NAMALWA (cell line): ENCODE measurements around the gene NUP133.
"Not testable (repeated sequence)": the region's sequence is repeated elsewhere in the genome, so short reads cannot be mapped to it uniquely, and the experiment has no call there.

Experiments used
- DNase-seq: peaks from one replicate; pipeline ENCODE4 v3.0.0-alpha.2; 2015; ENCODE audit warnings: low spot score

NUP133 gene

DNA sequence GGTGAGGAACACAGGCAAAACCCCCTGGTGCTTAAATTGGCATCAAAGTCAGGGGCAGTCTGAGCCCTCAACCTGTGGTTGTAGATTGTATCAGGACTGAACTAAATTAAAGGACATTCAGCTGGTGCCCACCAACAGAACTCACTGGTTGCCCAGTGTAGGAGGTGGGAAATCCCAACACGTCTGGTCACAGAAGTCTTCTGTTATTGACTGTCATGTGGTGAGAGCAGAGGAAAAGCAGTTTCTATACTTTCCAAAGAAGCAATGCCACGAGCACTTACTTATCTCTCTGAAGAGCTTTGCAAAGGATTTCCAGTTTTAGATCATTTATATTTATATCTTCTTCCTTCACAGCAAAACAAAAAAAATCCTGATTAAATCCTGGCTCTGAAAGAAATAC is 59.3 kb downstream of the NUP133 start:
- no peak for DNase-seq

DNA sequence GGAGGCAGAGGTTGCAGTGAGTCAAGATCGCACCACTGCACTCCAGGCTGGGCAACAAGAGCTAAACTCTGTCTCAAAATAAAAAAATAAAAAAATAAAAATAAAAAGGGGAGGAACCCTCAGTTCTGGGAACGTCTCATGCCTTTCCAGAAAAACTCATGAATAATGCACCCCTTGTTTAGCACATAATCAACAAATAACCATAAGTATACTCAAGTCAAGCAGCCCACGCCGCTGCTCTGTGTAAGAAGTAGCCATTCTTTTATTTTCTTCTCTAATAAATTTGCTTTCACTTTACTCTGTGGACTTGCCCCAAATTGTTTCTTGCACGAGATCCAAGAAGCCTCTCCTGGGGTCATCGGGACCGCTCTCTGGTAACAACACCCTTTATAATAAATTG is 59.8 kb downstream of the NUP133 start:
- DNase-seq = no peak

DNA sequence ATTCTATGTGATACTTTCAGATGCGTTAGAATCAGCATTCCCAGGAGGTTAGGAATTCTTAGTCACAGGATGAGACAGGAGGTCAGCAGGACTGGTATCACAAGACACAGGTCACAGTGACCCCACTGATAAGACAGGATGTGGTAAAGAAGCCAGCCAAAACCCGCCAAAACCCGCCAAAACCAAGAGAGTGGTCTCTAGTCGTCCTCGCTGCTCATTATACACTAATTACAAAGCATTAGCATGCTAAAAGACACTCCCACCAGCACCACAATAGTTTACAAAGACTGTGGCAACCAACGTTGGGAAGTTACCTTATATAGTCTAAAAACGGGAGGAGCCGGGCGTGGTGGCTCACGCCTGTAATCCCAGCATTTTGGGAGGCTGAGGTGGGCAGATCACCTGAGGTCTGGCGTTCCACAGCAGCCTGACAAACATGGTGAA is 60.3 kb downstream of the NUP133 start:
- DNase-seq = no peak

DNA sequence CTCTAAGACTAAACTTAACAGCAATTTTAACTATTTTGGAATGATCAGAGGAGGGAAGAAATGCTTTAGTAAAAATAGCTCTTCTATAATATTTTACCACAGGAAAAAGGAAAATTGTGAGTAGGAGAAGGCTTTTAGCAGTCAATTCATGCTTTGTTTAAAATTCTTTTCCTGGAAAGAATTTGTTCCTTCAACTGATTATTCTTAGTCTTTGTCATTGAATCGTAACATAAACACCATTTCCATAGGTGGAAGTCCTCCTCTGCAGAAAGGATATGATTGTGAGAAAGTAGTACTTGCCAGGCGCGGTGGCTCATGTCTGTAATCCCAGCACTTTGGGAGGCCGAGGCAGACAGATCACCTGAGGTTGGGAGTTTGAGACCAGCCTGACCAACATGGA is 62.3 kb downstream of the NUP133 start:
- no peak for DNase-seq

DNA sequence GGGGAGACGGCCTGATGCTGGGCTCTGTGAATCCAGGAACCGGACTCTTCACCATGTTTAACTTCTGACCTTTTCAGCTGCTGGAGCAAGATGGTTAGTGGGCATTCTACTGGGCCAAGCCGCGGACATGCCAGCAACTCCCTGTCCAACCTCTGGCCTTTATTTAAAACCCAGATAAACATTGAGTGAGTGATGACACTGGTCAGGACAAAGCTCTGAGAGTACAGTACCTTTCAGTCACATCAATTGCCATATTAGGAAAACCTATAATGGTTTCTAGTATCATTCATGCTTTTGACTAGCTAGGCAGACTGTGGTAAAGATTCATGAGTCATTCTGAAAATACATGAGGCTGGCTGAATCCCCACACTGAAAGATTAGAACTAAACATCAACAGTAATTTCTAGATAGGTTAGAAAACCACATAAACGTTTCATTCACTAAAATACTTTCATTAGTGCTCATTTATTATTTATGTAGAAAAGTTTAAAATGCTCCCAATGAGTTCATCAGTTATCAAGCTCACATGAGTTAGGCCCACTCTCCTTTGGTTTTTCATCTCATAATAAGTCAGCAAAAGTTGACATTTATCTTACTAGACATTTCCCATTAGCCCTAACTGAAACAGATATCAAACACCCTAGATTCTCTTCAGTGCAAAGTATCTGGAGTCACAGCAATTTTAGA is 67.1 kb downstream of the NUP133 start:
- DNase-seq = no peak

DNA sequence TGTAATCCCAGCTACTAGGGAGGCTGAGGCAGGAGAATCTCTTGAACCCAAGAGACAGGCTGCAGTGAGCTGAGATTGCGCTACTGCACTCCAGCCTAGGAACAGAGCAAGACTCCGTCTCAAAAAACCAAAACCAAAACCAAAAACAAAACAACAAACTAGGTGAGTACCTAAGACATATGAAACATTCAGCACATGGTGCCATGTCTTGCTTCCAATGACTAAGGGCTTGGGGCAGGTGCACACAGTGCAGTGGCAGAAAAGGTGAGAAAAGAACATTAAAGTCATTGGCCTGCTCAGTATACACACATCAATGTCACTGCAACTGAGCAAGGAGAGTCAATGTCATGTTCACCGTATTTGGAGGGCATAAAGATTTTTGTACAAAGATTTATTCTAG is 70.1 kb downstream of the NUP133 start:
- DNase-seq = no peak

DNA sequence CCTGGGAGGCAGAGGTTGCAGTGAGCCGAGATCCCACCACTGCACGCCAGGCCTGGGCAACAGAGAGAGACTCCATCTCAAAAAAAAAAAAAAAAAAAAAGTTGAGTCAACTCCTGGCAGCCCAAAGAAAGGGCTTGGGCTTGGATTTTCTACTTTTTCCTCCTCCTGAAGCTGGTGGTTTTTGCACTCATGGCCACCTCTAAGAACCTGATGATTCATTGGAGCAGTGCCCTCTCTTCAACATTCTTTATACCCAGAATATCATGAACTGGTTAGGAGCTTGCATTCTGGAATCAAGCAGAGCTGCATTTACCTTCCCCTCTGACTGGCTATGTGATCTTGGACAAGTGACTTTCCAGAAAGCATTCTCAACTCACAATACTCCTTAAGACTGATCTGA is 70.7 kb downstream of the NUP133 start:
- DNase-seq = no peak

DNA sequence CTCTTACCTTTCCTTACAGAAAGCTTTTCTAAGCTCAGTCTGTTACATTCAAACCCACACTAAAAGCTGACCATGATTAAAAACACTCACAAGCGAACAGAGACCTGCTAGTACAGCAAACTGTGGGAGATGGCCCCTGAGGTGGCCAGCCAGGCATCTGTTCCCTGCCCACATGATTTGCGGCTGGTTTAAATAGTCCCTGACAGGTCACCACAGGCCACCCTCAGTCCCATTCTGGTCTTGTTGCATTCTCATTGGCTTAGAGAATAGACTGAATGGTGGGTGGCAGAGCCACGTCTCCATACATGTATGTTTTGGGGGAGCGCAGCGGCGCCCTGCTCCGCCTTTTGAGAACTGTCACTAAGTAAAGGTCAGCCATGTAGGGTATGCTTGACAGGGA is 71.9 kb downstream of the NUP133 start:
- no peak for DNase-seq

DNA sequence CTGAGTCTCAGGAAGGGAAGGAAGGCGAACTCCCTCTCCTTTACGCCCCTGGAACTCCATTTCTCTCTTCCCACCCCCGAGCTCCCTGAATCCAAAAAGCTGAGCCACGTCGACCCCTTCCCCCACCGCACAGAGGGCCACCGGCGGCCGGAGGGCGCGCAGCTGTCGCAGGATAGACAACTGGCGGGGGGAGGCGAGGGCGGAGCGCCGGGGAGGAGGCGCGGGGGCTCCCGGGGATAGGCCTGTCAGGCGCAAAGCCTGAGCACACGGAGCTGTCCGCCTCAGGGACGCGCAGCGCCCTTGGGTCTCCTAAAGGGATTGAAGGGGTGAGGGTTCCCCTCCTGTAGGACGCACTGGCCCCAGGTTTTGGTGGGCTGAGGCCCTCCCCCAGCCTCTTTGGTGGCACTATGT is 73.5 kb downstream of the NUP133 start:
- no peak for DNase-seq

DNA sequence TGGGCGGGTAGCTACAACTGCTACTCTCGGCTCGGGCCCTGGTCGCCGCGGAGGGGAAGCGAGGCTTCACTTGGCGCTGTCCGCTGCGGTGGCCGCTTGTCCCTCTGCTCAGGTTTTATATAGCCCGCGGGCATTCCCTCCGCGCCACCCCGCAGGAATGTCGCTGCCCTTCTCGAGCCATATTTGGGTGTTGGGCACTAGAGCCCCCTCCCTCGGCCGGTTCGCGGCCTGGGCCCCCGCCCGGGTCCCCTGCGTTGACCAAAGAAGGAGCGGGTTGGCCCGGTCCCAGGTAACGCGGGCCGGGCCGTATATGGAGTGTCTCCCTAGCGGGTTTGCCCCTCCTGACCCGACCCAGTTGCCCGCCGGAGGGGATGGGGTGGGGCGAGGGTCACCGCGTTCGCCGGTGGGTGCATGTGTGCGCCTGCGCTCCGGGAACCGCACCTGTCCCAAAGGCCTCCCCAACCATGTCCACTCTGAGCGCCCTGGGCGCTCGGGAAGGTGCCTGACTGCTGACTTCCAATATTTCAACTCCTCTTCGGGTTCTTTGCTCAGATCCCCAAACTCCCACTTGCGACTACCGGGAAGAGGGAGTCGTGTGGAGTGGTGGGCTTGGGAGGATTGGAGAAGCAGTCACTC is 74.0 kb downstream of the NUP133 start, which contains the start of gene ACTA1:
Gene ACTA1, minus strand, starts transcription at position 90 of the 636 bp plus-strand sequence. CDS start 979 bp downstream, outside the sequence.
- DNase-seq = no peak

DNA sequence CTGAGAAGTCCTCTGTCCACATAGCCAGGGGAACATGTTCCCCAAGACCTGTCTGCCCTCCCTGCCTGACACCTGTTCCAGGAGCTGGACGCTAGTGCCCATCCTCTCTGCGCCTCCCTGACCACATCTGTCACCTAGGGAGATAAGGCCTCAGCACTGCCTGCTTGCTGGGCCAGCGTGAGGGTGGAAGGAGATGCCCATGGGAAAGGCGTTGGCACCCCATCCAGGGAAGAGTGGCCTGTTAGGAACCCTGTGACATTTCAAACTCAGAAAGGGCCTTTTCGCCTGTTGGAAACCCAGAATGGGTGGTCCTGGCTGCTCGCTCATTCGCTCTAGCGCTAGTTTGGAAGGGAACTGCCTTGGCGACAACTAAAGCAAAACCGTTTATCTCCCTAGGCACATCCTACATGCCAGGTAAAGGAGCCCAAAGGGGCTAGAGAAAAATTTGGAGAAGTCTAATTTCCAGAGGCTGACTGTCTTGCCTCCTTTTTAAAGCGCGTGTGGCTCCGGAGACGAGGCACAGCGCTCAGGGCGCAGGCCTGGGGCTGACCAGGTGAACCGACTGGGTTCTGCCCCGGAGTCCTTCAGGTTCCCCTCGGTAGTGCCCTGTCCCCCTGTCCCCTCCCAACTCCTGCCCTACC is 74.7 kb downstream of the NUP133 start:
- DNase-seq = no peak

DNA sequence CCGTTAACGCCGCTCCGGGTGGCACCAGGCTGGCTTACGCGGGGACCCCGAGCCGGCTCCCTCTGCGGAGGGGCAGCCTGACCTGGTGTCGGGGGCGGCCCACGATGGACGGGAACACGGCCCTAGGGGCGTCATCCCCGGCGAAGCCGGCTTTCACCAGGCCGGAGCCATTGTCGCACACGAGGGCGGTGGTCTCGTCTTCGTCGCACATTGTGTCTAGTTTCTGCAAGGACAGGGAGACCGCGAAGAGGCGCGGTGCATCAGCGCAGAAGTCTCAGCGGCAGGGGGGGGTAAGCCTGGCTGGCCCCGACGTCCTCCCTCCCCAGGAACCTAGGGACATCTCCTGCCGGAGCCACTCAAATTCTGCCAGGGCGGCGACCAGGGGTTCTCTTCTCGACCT is 75.2 kb downstream of the NUP133 start:
- no peak for DNase-seq

DNA sequence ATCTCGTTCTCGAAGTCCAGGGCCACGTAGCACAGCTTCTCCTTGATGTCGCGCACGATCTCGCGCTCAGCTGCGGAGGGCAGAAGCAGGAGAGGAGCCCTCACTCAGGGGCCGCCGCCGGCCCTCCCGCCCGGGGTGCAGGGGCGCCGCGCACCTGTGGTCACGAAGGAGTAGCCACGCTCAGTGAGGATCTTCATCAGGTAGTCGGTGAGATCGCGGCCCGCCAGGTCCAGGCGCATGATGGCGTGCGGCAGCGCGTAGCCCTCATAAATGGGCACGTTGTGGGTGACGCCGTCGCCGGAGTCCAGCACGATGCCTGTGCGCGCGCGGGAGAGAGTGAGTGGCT is 76.1 kb downstream of the NUP133 start:
- no peak for DNase-seq

DNA sequence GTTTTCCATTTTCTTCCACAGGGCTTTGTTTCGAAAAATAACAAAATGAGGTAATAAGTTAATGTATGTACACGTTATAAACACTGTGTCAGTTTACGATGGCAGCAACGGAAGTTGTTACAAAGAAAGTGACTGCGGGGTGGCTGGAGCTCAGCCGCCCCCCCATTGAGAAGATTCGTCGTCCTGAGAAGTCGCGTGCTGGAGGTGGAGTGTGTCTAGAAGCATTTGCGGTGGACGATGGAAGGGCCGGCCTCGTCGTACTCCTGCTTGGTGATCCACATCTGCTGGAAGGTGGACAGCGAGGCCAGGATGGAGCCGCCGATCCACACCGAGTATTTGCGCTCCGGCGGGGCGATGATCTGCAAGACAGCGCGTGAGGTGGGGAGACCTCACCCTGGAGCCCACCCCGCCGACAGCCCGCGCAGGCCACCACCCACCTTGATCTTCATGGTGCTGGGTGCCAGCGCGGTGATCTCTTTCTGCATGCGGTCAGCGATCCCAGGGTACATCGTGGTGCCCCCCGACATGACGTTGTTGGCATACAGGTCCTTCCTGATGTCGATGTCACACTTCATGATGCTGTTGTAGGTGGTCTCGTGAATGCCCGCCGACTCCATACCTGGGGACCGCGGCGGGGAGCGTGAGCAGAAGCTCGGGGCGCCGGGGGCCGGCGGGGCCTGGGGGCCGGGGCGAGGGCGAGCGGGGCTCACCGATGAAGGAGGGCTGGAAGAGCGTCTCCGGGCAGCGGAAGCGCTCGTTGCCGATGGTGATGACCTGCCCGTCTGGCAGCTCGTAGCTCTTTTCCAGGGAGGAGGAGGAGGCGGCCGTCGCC is 76.6 kb downstream of the NUP133 start:
- no peak for DNase-seq

DNA sequence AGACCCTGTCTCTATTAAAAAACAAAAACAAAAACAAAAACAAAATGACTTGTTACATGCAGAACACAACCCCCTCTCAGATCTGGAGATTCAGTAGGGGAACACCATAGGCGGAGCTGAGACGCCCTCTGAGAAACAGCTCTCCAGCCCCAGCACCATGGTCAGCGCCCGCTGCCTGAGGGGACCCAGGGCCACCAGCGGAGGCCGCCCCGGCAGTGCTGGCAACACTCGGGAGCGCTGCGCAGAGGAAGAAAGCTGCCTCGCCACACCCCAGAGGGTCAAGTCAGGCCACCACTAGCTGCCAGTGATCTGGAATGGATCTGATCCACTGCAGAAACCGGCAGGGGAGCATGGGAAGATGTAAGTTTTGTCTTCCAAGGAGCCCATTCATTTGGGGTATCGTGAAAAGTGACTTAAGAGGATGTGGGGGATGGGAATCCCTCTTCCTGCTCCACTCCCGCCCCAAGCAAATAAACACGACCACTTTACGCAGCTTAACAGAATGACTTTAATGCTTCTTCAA is 77.3 kb downstream of the NUP133 start:
- DNase-seq = no peak

DNA sequence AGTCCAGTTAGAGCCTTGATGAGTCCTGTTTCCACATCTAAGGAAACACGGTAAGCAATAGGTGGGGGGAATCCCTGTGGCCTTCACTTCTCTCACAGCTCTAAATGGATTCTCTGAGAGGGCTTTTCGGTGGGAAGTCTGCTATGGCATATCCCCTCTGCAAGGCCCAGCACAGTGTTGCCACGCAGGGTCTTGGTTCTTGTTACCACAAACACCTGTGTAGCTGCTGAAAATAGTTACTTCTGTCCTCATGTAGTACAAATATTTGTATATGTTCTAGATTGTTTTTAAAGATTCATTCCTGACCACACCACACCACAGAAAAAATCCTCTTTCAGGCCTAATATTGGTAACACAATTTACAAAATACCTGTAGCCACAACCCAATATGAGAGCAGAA is 79.9 kb downstream of the NUP133 start:
- DNase-seq = no peak

DNA sequence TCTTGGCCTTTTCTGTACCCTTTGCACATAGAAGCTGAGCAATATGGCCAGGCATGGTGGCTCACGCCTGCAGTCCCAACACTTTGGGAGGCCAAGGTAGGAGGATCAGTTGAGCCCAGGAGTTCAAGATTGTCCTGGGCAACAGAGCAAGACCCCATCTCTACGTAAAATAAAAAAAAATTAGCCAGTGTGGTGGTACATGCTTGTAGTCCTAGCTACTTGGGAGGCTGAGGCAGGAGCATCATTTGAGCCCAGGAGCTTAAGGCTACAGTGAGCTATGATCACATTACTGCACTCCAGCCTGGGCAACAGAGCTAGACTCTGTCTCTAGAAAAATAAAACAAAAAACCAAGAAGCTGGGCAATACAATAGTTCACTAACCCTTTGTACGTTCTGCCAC is 80.6 kb downstream of the NUP133 start:
- no peak for DNase-seq

DNA sequence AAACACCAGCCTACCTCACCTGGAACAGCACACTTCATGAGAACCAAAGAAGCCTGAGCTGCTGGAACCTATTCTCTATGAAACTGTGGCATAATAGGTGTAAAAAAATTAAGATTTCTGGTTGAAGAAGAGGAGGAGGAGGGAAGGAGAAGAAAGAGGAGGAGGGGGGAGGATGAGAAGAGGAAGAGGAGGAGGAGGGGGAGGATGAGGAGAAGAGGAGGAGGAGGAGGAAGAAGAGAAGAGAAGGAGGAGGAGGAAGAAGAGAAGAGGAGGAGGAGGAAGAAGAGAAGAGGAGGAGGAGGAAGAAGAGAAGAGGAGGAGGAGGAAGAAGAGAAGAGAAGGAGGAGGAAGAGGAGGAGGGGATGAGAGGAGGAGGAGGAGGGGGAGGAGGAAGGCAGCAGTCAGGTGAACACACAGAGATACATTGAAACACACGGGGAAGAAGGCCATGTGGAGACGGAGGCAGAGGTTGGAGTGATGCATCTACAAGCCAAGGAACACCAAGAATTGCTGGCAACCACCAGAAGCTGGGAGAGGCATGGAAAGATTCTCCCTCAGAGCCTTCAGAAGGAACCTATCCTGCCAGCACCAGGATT is 82.5 kb downstream of the NUP133 start:
- no peak for DNase-seq

DNA sequence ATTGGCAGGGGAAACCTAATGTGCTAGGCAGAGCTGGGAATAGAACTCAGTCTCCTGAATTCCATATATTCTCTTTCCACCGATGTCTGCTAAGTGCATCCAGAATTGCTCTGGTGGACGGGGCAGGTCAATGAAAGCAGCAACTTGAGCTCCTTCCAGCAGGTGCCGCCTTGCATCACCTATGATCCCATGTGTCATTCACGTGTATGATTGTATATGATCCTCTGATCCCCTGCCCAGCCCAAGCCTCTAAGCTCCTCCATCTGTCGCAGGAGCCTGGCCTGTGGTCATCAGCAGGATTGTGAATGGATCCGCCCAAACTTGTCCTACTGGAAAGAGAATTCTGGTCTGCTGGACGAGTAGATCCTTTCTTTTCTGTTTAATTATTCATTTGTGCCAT is 87.4 kb downstream of the NUP133 start:
- DNase-seq = peak; percentile 24

DNA sequence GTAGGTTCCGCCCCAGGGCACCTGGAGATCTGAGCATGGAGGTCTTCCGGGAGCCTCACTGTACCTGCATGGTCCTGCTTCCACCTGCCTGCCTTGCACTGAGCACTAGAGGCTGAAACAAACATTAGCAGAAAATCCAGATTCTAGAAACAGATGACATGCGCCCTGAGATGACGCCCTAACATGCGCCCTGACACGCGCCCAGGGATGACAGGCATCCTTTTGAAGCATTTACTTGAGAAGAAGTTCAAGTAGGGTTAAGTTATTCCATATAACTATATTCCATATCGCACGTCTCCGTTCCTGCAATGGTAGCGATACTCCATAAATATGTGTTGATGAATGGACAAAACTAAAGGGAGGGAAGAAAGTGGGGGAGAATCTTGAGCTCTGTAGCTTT is 87.9 kb downstream of the NUP133 start:
- no peak for DNase-seq

DNA sequence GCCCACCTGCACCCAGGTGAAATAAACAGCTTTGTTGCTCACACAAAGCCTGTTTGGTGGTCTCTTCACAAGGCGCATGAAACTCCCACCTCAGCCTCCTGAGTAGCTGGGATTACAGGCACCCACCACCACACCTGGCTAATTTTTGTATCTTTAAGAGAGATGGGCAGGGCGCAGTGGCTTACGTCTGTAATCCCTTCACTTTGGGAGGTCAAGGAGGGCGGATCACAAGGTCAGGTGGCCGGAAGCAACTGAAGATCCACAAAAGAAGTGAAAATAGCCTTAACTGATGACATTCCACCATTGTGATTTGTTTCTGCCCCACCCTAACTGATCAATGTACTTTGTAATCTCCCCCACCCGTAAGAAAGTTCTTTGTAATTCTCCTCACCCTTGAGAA is 89.6 kb downstream of the NUP133 start:
- not testable (repeated sequence) for DNase-seq

DNA sequence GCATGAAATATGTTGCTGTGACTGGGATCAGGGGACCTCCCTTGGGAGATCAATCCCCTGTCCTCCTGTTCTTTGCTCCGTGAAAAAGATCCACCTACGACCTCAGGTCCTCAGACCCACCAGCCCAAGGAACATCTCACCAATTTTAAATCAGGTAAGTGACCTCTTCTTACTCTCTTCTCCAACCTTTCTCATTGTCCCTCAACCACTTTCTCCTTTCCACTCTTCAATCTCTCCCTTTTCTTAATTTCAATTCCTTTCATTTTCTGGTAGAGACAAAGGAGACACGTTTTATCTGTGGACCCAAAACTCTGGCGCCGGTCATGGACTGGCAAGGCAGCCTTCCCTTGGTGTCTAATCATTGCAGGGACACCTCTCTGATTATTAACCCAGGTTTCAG is 95.3 kb downstream of the NUP133 start:
- not testable (repeated sequence) for DNase-seq
